ENCODE results near the gene GFY.

Gene GFY

GRCh38 chr19:49422407-49423070, 2.6 kb upstream of the GFY start:
- no peaks in the 10 kb centered on the region for H3K79me2 ChIP-seq (ENCODE audit: insufficient read depth, low read depth)
- H3K9ac ChIP-seq = no peak overlapping the region
- no peak overlapping the region for H3K4me3 ChIP-seq (IDR thresholded peaks at IDR 0.05; ENCODE audit: insufficient read depth, low read depth, low read length)
- no peaks in the 10 kb centered on the region for H3K36me3 ChIP-seq (ENCODE audit: insufficient read depth)
- no peaks in the 10 kb centered on the region for H4K20me1 ChIP-seq (ENCODE audit: insufficient read depth)
- H3K4me1 ChIP-seq (ENCODE audit: low read depth, poor library complexity, severe bottlenecking) = peaks cover 4% of the 10 kb centered on the region
- no peak overlapping the region for H3K4me2 ChIP-seq
- H3K27ac ChIP-seq = no peak overlapping the region
- H2AFZ ChIP-seq (ENCODE audit: low read depth) = no peak overlapping the region; the same call in 1 of the 2 replicates
- TF ChIP-seq CTCF (conservative IDR thresholded peaks at IDR 0.05; ENCODE audit: low read depth, low read length) = no peak
- H3K27me3 ChIP-seq (ENCODE audit: insufficient read depth, low read depth) = peaks cover 99% of the 10 kb centered on the region

- Histone ChIP-seq H2AFZ (ENCODE audit: low read depth) (no peak within 1 kb of the TSS; the same call in 1 of the 2 replicates), H3K27ac (no peak within 1 kb of the TSS), H3K36me3 (ENCODE audit: insufficient read depth) (no peaks in the 10 kb centered on the region), H3K4me2 (no peak within 1 kb of the TSS), H3K27me3 (ENCODE audit: insufficient read depth, low read depth) (peaks cover 99% of the 10 kb centered on the region), H3K9ac (no peak within 1 kb of the TSS), H3K4me3 (IDR thresholded peaks at IDR 0.05; ENCODE audit: insufficient read depth, low read depth, low read length) (no peak within 1 kb of the TSS), H3K4me1 (ENCODE audit: low read depth, poor library complexity, severe bottlenecking) (peaks cover 4% of the 10 kb centered on the region), H3K79me2 (ENCODE audit: insufficient read depth, low read depth) (no peaks in the 10 kb centered on the region), H4K20me1 (ENCODE audit: insufficient read depth) (no peaks in the 10 kb centered on the region)
- no peak for TF ChIP-seq CTCF (conservative IDR thresholded peaks at IDR 0.05; ENCODE audit: low read depth, low read length)
Observed at GRCh38 chr19:49423071-49423984, 1.9 kb upstream of the GFY start, which contains the start of gene PTH2. TSS of gene PTH2 (minus strand) at chr19:49423441. CDS start at chr19:49423339, 102 bp downstream.

- Histone ChIP-seq H4K20me1 (ENCODE audit: insufficient read depth) (no peaks in the 10 kb centered on the region), H3K79me2 (ENCODE audit: insufficient read depth, low read depth) (no peaks in the 10 kb centered on the region), H3K27me3 (ENCODE audit: insufficient read depth, low read depth) (peaks cover 99% of the 10 kb centered on the region), H2AFZ (ENCODE audit: low read depth) (no peak overlapping the region), H3K9ac (no peak overlapping the region), H3K27ac (no peak overlapping the region), H3K4me1 (ENCODE audit: low read depth, poor library complexity, severe bottlenecking) (peaks cover 4% of the 10 kb centered on the region), H3K4me2 (no peak overlapping the region), H3K36me3 (ENCODE audit: insufficient read depth) (no peaks in the 10 kb centered on the region), H3K4me3 (IDR thresholded peaks at IDR 0.05; ENCODE audit: insufficient read depth, low read depth, low read length) (no peak overlapping the region)
- TF ChIP-seq CTCF (conservative IDR thresholded peaks at IDR 0.05; ENCODE audit: low read depth, low read length) = no peak
Observed at GRCh38 chr19:49423985-49424303, 1.2 kb upstream of the GFY start.

- Histone ChIP-seq H3K27ac (no peak overlapping the region), H3K4me3 (IDR thresholded peaks at IDR 0.05; ENCODE audit: insufficient read depth, low read depth, low read length) (no peak overlapping the region), H3K4me2 (no peak overlapping the region), H3K36me3 (ENCODE audit: insufficient read depth) (no peaks in the 10 kb centered on the region), H3K4me1 (ENCODE audit: low read depth, poor library complexity, severe bottlenecking) (peaks cover 10% of the 10 kb centered on the region), H3K27me3 (ENCODE audit: insufficient read depth, low read depth) (peaks cover 95% of the 10 kb centered on the region), H2AFZ (ENCODE audit: low read depth) (no peak overlapping the region), H3K9ac (no peak overlapping the region), H3K79me2 (ENCODE audit: insufficient read depth, low read depth) (no peaks in the 10 kb centered on the region), H4K20me1 (ENCODE audit: insufficient read depth) (no peaks in the 10 kb centered on the region)
- TF ChIP-seq CTCF (conservative IDR thresholded peaks at IDR 0.05; ENCODE audit: low read depth, low read length) = no peak
Observed at GRCh38 chr19:49425922-49426592, 869 bp downstream of the GFY start.
